ENCODE data around the gene WAPL. TPM values are rescaled to one million over a fixed set of nuclear protein-coding genes. Genes with fewer than 3 reads are reported as not detected.

WAPL gene
- total RNA-seq, 4 donors from 2014 or later, result 33.5 to 45.8 (median 37.6) TPM

DNA sequence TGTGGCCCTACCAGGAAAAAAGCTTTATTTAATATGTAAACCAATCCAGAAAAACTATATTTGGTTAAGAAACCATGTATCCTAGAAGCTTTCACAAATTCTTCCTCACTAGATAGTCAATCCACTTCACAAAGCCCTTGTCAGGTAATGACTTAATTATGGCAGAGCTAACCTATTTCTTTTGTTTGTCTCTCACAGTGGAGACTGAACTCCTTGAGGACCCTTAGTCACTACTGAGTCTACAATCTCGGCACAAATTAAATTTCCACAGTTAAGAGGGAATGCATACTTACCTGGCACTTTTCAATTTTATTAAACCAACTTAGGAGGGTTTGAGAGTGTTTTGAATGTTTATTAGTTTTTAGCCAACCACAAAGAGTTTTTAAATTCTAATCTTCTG, 23.0 kb downstream of the WAPL start:
- TF ChIP-seq, protein P1, sequence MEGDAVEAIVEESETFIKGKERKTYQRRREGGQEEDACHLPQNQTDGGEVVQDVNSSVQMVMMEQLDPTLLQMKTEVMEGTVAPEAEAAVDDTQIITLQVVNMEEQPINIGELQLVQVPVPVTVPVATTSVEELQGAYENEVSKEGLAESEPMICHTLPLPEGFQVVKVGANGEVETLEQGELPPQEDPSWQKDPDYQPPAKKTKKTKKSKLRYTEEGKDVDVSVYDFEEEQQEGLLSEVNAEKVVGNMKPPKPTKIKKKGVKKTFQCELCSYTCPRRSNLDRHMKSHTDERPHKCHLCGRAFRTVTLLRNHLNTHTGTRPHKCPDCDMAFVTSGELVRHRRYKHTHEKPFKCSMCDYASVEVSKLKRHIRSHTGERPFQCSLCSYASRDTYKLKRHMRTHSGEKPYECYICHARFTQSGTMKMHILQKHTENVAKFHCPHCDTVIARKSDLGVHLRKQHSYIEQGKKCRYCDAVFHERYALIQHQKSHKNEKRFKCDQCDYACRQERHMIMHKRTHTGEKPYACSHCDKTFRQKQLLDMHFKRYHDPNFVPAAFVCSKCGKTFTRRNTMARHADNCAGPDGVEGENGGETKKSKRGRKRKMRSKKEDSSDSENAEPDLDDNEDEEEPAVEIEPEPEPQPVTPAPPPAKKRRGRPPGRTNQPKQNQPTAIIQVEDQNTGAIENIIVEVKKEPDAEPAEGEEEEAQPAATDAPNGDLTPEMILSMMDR (IDR thresholded peaks at IDR 0.05; ENCODE audit: low read depth), result no peak

DNA sequence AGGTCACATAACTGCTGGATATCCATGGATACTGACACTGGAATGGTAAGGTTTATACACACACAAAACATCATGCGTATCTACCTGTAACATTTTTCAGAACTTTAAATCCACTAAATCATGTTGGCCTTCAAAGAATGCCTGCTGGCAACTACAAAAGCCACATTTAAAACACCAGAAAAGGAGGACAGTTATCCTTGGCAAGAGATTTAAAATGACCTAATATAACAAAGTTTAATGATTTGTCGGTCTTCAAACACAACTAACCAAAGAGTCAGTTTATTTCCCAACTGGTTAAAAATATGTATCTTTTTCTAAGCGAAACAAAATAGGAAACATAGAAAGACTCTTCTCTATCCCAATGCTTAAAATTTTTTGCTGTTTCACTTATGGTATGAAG, 24.0 kb downstream of the WAPL start:
- TF ChIP-seq, protein P1 (IDR thresholded peaks at IDR 0.05; ENCODE audit: low read depth), result no peak

DNA sequence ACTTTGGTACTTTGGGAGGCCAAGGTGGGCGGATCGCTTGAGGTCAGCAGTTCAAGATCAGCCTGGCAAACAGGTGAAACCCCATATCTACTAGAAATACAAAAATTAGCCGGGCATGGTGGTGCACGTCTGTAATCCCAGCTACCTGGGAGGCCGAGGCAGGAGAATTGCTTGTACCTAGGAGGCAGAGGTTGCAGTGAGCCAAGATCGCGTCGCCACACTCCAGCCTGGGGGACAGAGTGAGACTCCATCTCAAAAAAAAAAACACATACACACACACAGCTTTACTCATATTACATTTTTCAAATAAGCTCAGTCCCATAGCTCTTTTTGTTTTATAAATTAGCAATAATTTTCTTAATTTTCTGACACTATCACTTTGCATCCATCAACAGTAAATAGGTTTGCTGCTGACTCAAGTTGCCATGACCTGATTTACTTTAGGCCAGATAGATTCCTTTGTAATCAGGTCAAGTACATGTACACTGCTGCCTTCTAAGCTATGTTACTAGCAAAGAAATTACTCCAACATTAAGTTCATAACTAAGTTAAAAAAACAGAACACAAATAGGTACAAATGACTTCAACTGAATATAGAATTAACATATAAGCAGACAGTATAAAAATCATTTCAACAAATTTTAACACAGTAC, 31.5 kb downstream of the WAPL start:
- TF ChIP-seq, protein P1 (IDR thresholded peaks at IDR 0.05; ENCODE audit: low read depth), result no peak

DNA sequence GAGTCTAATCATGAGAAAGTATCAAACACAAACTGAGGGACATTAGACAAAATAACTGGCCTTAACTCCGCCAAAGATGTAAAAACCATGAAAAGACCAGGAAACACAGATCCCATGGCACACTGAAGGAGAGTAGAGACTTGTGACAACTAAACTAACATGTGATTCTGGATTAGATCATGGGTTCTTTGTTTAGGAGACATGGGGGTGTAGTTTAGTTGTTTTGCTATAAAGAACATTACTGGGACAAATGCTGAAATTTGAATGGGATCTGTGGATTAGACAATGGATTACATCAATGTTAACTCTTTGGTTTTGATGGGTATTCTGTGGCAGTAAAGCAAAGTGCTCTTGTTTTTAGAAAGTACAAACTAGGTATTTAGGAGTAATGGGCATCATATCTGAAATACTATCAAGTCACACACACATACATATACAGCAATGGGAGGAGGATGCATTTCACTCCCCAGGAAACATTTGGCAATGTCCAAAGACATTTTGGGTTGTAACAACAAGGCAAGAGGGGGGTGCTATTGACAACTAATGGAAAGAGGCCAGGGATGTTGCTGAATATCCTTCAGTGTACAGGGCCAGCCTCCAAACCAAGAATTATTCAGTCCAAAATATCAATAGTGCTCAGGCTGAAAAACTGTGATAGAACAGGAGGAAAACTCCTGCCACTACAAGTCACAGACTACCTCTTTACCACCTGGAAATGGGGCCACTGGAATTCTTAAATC, 32.4 kb downstream of the WAPL start:
- TF ChIP-seq, protein P1 (IDR thresholded peaks at IDR 0.05; ENCODE audit: low read depth), result no peak

DNA sequence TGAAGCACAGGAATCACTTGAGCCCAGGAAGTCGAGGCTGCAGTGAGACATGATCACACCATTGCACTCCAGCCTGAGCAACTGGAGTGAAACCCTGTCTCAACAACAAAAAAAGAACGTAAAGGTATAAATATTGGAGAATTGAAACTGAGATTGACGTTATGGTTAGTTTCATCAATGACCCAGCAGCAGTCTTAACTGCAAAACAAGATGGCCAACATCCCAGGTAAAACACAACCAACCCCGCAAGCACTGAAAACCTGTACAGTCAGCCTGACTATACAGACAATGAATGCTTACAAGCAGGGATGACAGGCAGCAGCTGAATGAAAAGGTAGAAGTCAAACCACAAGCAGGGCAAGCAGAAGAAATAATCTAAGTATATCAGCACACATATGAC, 34.7 kb downstream of the WAPL start:
- TF ChIP-seq, protein P1 (IDR thresholded peaks at IDR 0.05; ENCODE audit: low read depth), result no peak

DNA sequence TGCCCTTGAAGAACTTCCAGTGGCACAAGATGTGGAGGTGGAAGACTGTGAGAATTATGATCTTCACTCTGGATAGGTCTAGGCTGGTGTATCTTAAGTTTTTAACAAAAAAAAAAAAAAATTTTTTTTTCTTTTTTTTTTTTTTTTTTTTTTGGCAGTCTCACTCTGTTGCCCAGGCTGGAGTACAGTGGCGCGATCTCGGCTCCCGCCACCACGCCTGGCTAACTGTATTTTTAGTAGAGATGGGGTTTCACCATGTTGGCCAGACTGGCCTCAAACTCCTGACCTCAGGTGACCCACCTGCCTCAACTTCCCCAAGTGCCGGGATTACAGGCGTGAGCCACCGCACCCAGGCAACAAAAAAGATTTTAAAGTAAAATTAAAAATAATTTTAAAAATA, 37.9 kb downstream of the WAPL start:
- TF ChIP-seq, protein P1 (IDR thresholded peaks at IDR 0.05; ENCODE audit: low read depth), result no peak

DNA sequence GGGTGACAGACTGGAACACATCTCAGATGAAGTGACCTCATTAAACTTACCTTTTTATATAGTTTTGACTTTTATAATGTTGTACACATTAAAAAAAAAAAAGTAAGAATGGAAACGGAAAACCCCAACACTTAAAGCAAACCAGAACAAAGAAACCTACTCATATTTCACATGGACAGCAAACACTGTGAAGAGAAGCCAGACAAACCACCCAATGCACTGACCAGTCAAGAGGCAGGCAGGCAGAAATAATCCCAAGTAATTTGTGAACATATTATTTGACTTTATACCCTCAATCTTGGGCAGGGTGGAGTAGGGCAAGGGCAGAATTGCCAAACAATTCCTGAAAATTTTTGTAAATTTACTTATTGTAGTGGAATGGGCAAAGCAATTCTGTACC, 39.8 kb downstream of the WAPL start:
- TF ChIP-seq, protein P1 (IDR thresholded peaks at IDR 0.05; ENCODE audit: low read depth), result no peak

All from subcutaneous adipose tissue (tissue), 4 donors.